Upper lobe of left lung (tissue), 6 donors: ENCODE measurements around the gene EVI5. TPM values are rescaled to one million over a fixed set of nuclear protein-coding genes. Genes with fewer than 3 reads are reported as not detected.

Experiments used
- ATAC-seq, 2 donors: fragments of 200-7000 bp; cut with Tn5 transposase; one replicate each; pipeline ENCODE4 v1.9.1; 2022; ENCODE audit warnings: mild to moderate bottlenecking in 2 of 2, moderate library complexity in 2 of 2; ENCODE audit not compliant: low FRiP score in 2 of 2
- DNase-seq, 2 donors: peaks; one replicate each; pipeline ENCODE4 v3.0.0-alpha.2; 2019 to 2020
- H3K27ac ChIP-seq, 4 donors: fragments of 200-600 bp; sonication (generic); one replicate each; pipeline ENCODE4 v1.5.1; 2016 to 2019
- H3K27me3 ChIP-seq, 4 donors: fragments of 200-600 bp; sonication (generic); one replicate each; pipeline ENCODE4 v1.5.1; 2017 to 2019
- H3K36me3 ChIP-seq, 4 donors: fragments of 200-600 bp; sonication (generic); one replicate each; pipeline ENCODE4 v1.5.1; 2016 to 2019
- H3K4me1 ChIP-seq, 4 donors: fragments of 200-600 bp; sonication (generic); one replicate each; pipeline ENCODE4 v1.5.1; 2018 to 2019
- H3K4me3 ChIP-seq, 4 donors: fragments of 200-600 bp; sonication (generic); one replicate each; pipeline ENCODE4 v1.5.1; 2017 to 2019; ENCODE audit warnings: mild to moderate bottlenecking in 2 of 4, moderate library complexity in 1 of 4
- H3K9me3 ChIP-seq, 4 donors: fragments of 200-600 bp; sonication (generic); one replicate each; pipeline ENCODE4 v1.5.1; 2018 to 2019
- EP300 ChIP-seq, 4 donors: sonication (generic); formaldehyde crosslinking; IDR thresholded peaks; one replicate each; pipeline ENCODE4 v1.5.1; 2017; ENCODE audit warnings: antibody characterized with exemption in 4 of 4, control low read depth in 2 of 4
- POLR2A ChIP-seq, 4 donors: fragments of 450-650 bp; IDR thresholded peaks; one replicate each; pipeline ENCODE4 v1.5.1; 2016 to 2017; ENCODE audit warnings: antibody characterized with exemption in 4 of 4, mild to moderate bottlenecking in 2 of 4
- POLR2AphosphoS5 ChIP-seq, 2 donors: sonication (generic); formaldehyde crosslinking; IDR thresholded peaks; one replicate each; pipeline ENCODE4 v1.5.1; 2017; ENCODE audit warnings: antibody characterized with exemption in 2 of 2
- WGBS, 2 donors: methylation state at CpG; one replicate each; pipeline ENCODE4 v1.1.5; 2017 to 2018; 5-methylcytosine and 5-hydroxymethylcytosine counted together
- total RNA-seq, 6 donors: library from RNA; depleted of rRNA in 4 of 6; stranded (reverse); fragments of >200 nt in 4 of 6; gene quantifications; one replicate each; pipeline versions ENCODE4 v1.1.0 to v1.2.1, GENCODE V29; 2016 to 2021
- TF ChIP-seq, protein P1 (sequence below), 6 experiments: fragments of 450-650 bp in 4 of 6; fragments of 200-600 bp in 2 of 6; sonication (generic) in 2 of 6; IDR thresholded peaks; one replicate each; pipeline ENCODE4 v1.5.1; 2016 to 2019; ENCODE audit warnings: antibody characterized with exemption in 6 of 6
- donor health status: DM: no; HTN: no; CAD: no; lungs with moderate emphysema.
- donor health status: DM: no; HTN: yes; CAD: no; lungs with severe emphysema.

Gene EVI5
- total RNA-seq, 6 donors from 2014 or later: 33.5 to 62.3 (median 39.6) TPM

DNA sequence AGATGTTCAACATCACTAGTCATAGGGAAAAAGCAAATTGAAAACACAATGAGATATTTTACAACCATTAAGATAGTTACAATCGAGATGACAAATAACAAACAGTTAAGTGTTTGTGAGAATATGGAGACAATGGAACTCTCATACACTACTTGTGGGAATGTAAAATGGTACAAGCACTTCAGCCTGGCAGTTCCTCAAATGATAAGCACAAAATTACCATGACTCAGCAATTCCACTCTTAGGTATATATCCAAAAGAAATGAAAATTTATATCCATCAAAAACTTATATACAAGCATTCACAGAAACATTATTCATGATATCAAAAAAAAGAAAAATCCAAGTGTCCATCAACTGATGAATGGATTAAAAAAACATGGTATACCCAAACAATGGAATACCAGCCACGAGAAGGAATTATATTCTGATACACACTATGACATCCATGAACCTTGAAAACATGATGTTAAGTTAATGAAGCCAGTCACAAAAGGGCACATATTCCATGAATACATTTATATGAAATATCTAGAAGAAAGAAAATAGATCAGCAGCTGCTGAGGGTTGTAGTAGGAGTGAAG, 76.4 kb downstream of the EVI5 start:
- H3K27ac ChIP-seq: no peak overlapping the region
- no peaks in the 10 kb centered on the region for H3K4me1 ChIP-seq
- no peak for DNase-seq
- 84 to 92% methylated on average over 2 of the region's 2 CpGs for WGBS, 2 donors
- H3K27me3 ChIP-seq: no peaks in the 10 kb centered on the region
- H3K4me3 ChIP-seq: no peak overlapping the region
- ATAC-seq: no peak
- H3K9me3 ChIP-seq: no peaks in the 10 kb centered on the region
- no peaks in the 10 kb centered on the region for H3K36me3 ChIP-seq
- TF ChIP-seq, protein P1, sequence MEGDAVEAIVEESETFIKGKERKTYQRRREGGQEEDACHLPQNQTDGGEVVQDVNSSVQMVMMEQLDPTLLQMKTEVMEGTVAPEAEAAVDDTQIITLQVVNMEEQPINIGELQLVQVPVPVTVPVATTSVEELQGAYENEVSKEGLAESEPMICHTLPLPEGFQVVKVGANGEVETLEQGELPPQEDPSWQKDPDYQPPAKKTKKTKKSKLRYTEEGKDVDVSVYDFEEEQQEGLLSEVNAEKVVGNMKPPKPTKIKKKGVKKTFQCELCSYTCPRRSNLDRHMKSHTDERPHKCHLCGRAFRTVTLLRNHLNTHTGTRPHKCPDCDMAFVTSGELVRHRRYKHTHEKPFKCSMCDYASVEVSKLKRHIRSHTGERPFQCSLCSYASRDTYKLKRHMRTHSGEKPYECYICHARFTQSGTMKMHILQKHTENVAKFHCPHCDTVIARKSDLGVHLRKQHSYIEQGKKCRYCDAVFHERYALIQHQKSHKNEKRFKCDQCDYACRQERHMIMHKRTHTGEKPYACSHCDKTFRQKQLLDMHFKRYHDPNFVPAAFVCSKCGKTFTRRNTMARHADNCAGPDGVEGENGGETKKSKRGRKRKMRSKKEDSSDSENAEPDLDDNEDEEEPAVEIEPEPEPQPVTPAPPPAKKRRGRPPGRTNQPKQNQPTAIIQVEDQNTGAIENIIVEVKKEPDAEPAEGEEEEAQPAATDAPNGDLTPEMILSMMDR (IDR thresholded peaks at IDR 0.05): no peak
- TF ChIP-seq EP300 (IDR thresholded peaks at IDR 0.05): no peak
- TF ChIP-seq POLR2AphosphoS5 (IDR thresholded peaks at IDR 0.05): no peak
- TF ChIP-seq POLR2A (IDR thresholded peaks at IDR 0.05): no peak

DNA sequence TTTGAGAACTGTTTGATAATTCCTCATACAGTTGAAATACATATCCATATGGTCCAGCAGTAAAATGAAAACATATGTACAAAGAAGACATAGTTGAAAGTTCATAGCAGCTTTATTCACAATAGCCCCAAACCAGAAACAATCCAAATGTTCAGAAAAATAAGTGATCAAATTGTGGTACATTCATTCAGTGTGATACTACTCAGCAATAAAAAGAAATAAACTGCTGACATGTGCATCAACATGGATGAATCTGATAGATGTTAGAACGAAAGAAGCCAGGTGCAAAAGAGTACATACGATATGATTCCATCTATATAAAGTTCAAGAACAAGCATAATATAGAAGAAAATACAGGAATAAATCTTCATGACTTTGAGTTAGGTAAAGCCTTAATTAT, 77.2 kb downstream of the EVI5 start:
- Histone ChIP-seq H3K4me3 (no peak overlapping the region), H3K36me3 (no peaks in the 10 kb centered on the region), H3K9me3 (no peaks in the 10 kb centered on the region), H3K4me1 (no peaks in the 10 kb centered on the region), H3K27me3 (no peaks in the 10 kb centered on the region), H3K27ac (no peak overlapping the region)
- no peak for TF ChIP-seq POLR2A (IDR thresholded peaks at IDR 0.05)
- TF ChIP-seq, protein P1 (IDR thresholded peaks at IDR 0.05): no peak
- no peak for TF ChIP-seq POLR2AphosphoS5 (IDR thresholded peaks at IDR 0.05)
- no peak for ATAC-seq
- DNase-seq: no peak
- whole genome bisulfite sequencing, 2 donors: 95 to 98% methylated on average over 2 of the region's 2 CpGs

DNA sequence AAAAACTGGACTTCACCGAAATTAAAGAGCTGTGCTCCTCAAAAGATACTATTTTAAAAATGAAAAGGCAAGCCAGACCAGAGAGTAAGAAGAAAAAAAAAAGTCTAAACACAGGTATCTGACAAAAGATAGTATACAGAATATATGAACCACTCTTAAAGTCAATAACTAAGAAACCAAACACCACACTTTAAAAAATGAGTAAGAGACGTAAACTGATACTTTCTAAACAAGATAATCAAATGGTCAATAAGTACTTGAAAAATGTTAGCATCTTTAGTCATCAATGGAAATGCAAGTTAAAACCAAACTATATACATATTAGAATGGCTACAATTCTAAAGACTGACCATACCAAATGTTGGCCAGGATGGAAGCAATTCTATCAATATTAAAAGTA, 77.6 kb downstream of the EVI5 start:
- 90 to 100% methylated on average over 2 of the region's 2 CpGs for WGBS, 2 donors
- no peaks in the 10 kb centered on the region for H3K9me3 ChIP-seq
- TF ChIP-seq POLR2AphosphoS5 (IDR thresholded peaks at IDR 0.05): no peak
- TF ChIP-seq, protein P1 (IDR thresholded peaks at IDR 0.05): no peak
- no peak for TF ChIP-seq POLR2A (IDR thresholded peaks at IDR 0.05)
- TF ChIP-seq EP300 (IDR thresholded peaks at IDR 0.05): no peak
- ATAC-seq (no peak), DNase-seq (no peak)
- no peaks in the 10 kb centered on the region for H3K36me3 ChIP-seq
- H3K27ac ChIP-seq: no peak overlapping the region
- H3K27me3 ChIP-seq: no peaks in the 10 kb centered on the region
- no peaks in the 10 kb centered on the region for H3K4me1 ChIP-seq
- H3K4me3 ChIP-seq: no peak overlapping the region

DNA sequence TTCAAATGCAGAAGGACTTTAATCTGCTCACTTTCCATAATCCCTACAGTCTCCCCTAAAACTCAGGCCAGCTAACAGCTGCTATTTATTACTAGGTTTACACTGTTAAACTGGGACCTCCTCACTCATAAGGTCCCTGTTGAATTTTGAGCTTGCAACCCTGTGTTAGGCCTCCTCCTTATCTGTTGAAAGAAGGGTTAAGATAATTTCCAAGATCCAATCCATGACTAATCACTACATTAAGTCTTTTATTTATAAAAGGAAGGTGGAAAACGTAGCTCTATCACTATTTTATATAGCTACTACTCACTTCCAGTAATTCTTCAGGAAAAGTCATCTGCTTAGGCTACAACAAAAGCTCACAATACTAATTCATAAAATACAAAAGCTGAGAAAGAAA, 79.5 kb downstream of the EVI5 start:
- ATAC-seq (no peak), DNase-seq (no peak)
- H3K4me1 ChIP-seq: no peaks in the 10 kb centered on the region
- no peak overlapping the region for H3K27ac ChIP-seq
- no peak overlapping the region for H3K4me3 ChIP-seq
- TF ChIP-seq EP300 (IDR thresholded peaks at IDR 0.05) (no peak), POLR2A (IDR thresholded peaks at IDR 0.05) (no peak), POLR2AphosphoS5 (IDR thresholded peaks at IDR 0.05) (no peak)
- TF ChIP-seq, protein P1 (IDR thresholded peaks at IDR 0.05): no peak
- H3K9me3 ChIP-seq: no peaks in the 10 kb centered on the region
- no peaks in the 10 kb centered on the region for H3K27me3 ChIP-seq
- 38 to 61% methylated on average over 1 of the region's 1 CpG for WGBS, 2 donors
- H3K36me3 ChIP-seq: no peaks in the 10 kb centered on the region

DNA sequence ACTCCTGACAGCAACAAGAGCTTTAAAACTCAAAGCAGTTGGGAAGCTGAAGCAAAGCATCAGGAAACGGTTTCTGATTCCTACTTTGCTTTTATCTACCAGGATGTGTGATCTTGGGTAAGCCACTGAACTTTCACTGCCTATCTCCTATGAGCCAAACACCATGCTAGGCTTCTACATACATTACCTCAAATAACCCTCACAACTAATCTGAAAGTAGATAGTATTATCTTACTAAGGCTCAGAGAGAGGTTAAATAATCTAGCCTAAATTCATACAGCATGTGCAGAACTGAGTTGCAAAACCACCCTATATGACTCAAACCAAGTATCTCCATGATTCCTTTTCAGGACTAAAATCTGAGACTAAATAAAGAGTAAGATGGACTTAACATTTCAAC, 83.8 kb downstream of the EVI5 start:
- Histone ChIP-seq H3K27me3 (no peaks in the 10 kb centered on the region), H3K4me1 (no peaks in the 10 kb centered on the region), H3K27ac (no peak overlapping the region), H3K9me3 (no peaks in the 10 kb centered on the region), H3K4me3 (no peak overlapping the region), H3K36me3 (peaks cover 0 to 6% (median under 1%) of the 10 kb centered on the region in 4 donors)
- DNase-seq (no peak), ATAC-seq (no peak)
- 76 to 82% methylated on average over 1 of the region's 1 CpG for WGBS, 2 donors
- TF ChIP-seq, protein P1 (IDR thresholded peaks at IDR 0.05): no peak
